H9 (cell line): ENCODE results near the gene IL10. TPM values are rescaled to one million over a fixed set of nuclear protein-coding genes. Genes with fewer than 3 reads are reported as not detected.

Experiments used
- DNase-seq: peaks from one replicate; pipeline ENCODE4 v3.0.0-alpha.2; 2017
- H2AFZ ChIP-seq: one replicate; pipeline ENCODE4 v1.6.1; 2013; ENCODE audit warnings: mild to moderate bottlenecking, low read length, control low read depth, moderate library complexity
- H2AK5ac ChIP-seq: 2 replicates; pipeline ENCODE4 v1.6.1; 2013; ENCODE audit warnings: low read length, control low read depth, mixed read lengths; ENCODE audit not compliant: insufficient read length
- H2BK120ac ChIP-seq: one replicate; pipeline ENCODE4 v1.6.1; 2013; ENCODE audit warnings: low read depth, mild to moderate bottlenecking, low read length, control low read depth, inconsistent platforms; ENCODE audit not compliant: poor library complexity, severe bottlenecking
- H2BK12ac ChIP-seq: 2 replicates; pipeline ENCODE4 v1.6.1; 2013; ENCODE audit warnings: low read length, control low read depth, mixed read lengths, low read depth; ENCODE audit not compliant: insufficient read length
- H2BK15ac ChIP-seq: 2 replicates; pipeline ENCODE4 v1.6.1; 2013; ENCODE audit warnings: low read depth, low read length, control low read depth
- H2BK20ac ChIP-seq: one replicate; pipeline ENCODE4 v1.6.1; 2013; ENCODE audit warnings: low read depth, mild to moderate bottlenecking, low read length, control low read depth, inconsistent platforms; ENCODE audit not compliant: poor library complexity, severe bottlenecking
- H2BK5ac ChIP-seq: 2 replicates; pipeline ENCODE4 v1.6.1; 2013; ENCODE audit warnings: low read length, control low read depth, mixed read lengths; ENCODE audit not compliant: insufficient read length
- H3K14ac ChIP-seq: 2 replicates; pipeline ENCODE4 v1.6.1; 2013; ENCODE audit warnings: low read length, control low read depth; ENCODE audit not compliant: insufficient read depth
- H3K18ac ChIP-seq: 2 replicates; pipeline ENCODE4 v1.6.1; 2013; ENCODE audit warnings: low read depth, mild to moderate bottlenecking, mixed read lengths, low read length, control low read depth; ENCODE audit not compliant: insufficient read length
- H3K23ac ChIP-seq: 2 replicates; pipeline ENCODE4 v1.6.1; 2013; ENCODE audit warnings: low read length, control low read depth, mixed read lengths, low read depth; ENCODE audit not compliant: insufficient read length
- H3K23me2 ChIP-seq: 2 replicates; pipeline ENCODE4 v1.6.1; 2013; ENCODE audit warnings: low read depth, mild to moderate bottlenecking, mixed read lengths, low read length, control low read depth; ENCODE audit not compliant: insufficient read length, poor library complexity, severe bottlenecking
- H3K27ac ChIP-seq: 2 replicates; pipeline ENCODE4 v1.5.1; 2013; ENCODE audit warnings: low read length, control low read depth, mixed read lengths, low read depth; ENCODE audit not compliant: insufficient read length
- H3K27me3 ChIP-seq: 2 replicates; pipeline ENCODE4 v1.6.1; 2013; ENCODE audit warnings: low read length, control low read depth, inconsistent platforms; ENCODE audit not compliant: insufficient read depth
- H3K4ac ChIP-seq: 2 replicates; pipeline ENCODE4 v1.6.1; 2013; ENCODE audit warnings: low read depth, mild to moderate bottlenecking, control low read depth, inconsistent platforms, low read length, moderate library complexity
- H3K4me1 ChIP-seq: 2 replicates; pipeline ENCODE4 v1.6.1; 2013; ENCODE audit warnings: low read length, control low read depth, inconsistent platforms; ENCODE audit not compliant: insufficient read depth
- H3K4me2 ChIP-seq: 2 replicates; pipeline ENCODE4 v1.6.1; 2013; ENCODE audit warnings: low read length, control low read depth, mixed read lengths; ENCODE audit not compliant: insufficient read length, insufficient read depth
- H3K56ac ChIP-seq: 2 replicates; pipeline ENCODE4 v1.6.1; 2013; ENCODE audit warnings: low read depth, mild to moderate bottlenecking, mixed read lengths, low read length, control low read depth; ENCODE audit not compliant: insufficient read length
- H3K79me1 ChIP-seq: 2 replicates; pipeline ENCODE4 v1.6.1; 2013; ENCODE audit warnings: low read depth, mild to moderate bottlenecking, moderate library complexity, low read length, control low read depth, inconsistent platforms; ENCODE audit not compliant: insufficient read depth, poor library complexity, severe bottlenecking
- H3K79me2 ChIP-seq: 2 replicates; pipeline ENCODE4 v1.6.1; 2013; ENCODE audit warnings: low read length, control low read depth, inconsistent platforms; ENCODE audit not compliant: insufficient read depth
- H3K9ac ChIP-seq: 2 replicates; pipeline ENCODE4 v1.6.1; 2013; ENCODE audit warnings: low read length, control low read depth, mixed read lengths; ENCODE audit not compliant: insufficient read length; ENCODE audit errors: extremely low read depth
- H3K9me3 ChIP-seq: one replicate; pipeline ENCODE4 v1.6.1; 2013; ENCODE audit warnings: low read depth, low read length, inconsistent platforms; ENCODE audit not compliant: control insufficient read depth
- H3T11ph ChIP-seq: one replicate; pipeline ENCODE4 v1.6.1; 2013; ENCODE audit warnings: mild to moderate bottlenecking, low read length, control low read depth, inconsistent platforms
- H4K20me1 ChIP-seq: one replicate; pipeline ENCODE4 v1.6.1; 2013; ENCODE audit not compliant: control insufficient read depth, insufficient read length, insufficient read depth
- H4K5ac ChIP-seq: 2 replicates; pipeline ENCODE4 v1.6.1; 2013; ENCODE audit warnings: low read depth, mild to moderate bottlenecking, mixed read lengths, low read length, control low read depth; ENCODE audit not compliant: insufficient read length
- H4K8ac ChIP-seq: replicated peaks from 2 replicates; pipeline ENCODE4 v1.6.1; 2013; ENCODE audit warnings: low read length, control low read depth, mixed read lengths, low read depth; ENCODE audit not compliant: insufficient read length
- H4K91ac ChIP-seq: 2 replicates; pipeline ENCODE4 v1.6.1; 2013; ENCODE audit warnings: low read depth, mild to moderate bottlenecking, moderate library complexity, mixed read lengths, low read length, control low read depth; ENCODE audit not compliant: insufficient read length
- H3K27ac Mint-ChIP-seq, 3 experiments: 2 replicates in 2 of 3; 3 replicates in 1 of 3; pipeline ENCODE4 v1.8.0; 2020 to 2021; ENCODE audit warnings: mixed read lengths in 3 of 3, mild to moderate bottlenecking in 1 of 3, moderate library complexity in 1 of 3
- H3K27me3 Mint-ChIP-seq: 2 replicates; pipeline ENCODE4 v1.8.0; 2021; ENCODE audit warnings: low read depth, mild to moderate bottlenecking, moderate library complexity, mixed read lengths
- H3K36me3 Mint-ChIP-seq, 3 experiments: 2 replicates in 2 of 3; 3 replicates in 1 of 3; pipeline ENCODE4 v1.8.0; 2020 to 2021; ENCODE audit warnings: low read depth in 3 of 3, mixed read lengths in 3 of 3; ENCODE audit not compliant: insufficient read depth in 1 of 3
- H3K4me1 Mint-ChIP-seq, 2 experiments: 2 replicates each; pipeline ENCODE4 v1.8.0; 2020; ENCODE audit warnings: mixed read lengths in 2 of 2
- H3K4me3 Mint-ChIP-seq, 2 experiments: 2 replicates in 1 of 2; 3 replicates in 1 of 2; pipeline ENCODE4 v1.8.0; 2020 to 2021; ENCODE audit warnings: mild to moderate bottlenecking in 2 of 2, mixed read lengths in 2 of 2, moderate library complexity in 1 of 2
- H3K9me3 Mint-ChIP-seq, 2 experiments: 2 replicates in 1 of 2; 3 replicates in 1 of 2; pipeline ENCODE4 v1.8.0; 2020; ENCODE audit warnings: mild to moderate bottlenecking in 2 of 2, mixed read lengths in 2 of 2, moderate library complexity in 1 of 2
- WGBS: extraction: QIAGEN DNeasy Blood & Tissue Kit; methylation state at CpG from one replicate; pipeline ENCODE4 v1.1.7; 2013; ENCODE audit warnings: missing lambda C conversion rate, low lambda C conversion rate, mixed read lengths; ENCODE audit not compliant: insufficient read length; ENCODE audit errors: extremely low coverage; 5-methylcytosine and 5-hydroxymethylcytosine counted together
- total RNA-seq: library from RNA; stranded (reverse); gene quantifications from 2 replicates; pipeline ENCODE4 v1.2.1, GENCODE V29; 2021
- TF ChIP-seq, protein P1 (sequence below): fragments of 200-600 bp; sonication (generic); conservative IDR thresholded peaks from 3 replicates; pipeline ENCODE4 v1.8.0; 2021; ENCODE audit warnings: antibody characterized with exemption, mild to moderate bottlenecking

IL10 gene
- total RNA-seq, 1 experiment from 2014 or later = not detected

DNA sequence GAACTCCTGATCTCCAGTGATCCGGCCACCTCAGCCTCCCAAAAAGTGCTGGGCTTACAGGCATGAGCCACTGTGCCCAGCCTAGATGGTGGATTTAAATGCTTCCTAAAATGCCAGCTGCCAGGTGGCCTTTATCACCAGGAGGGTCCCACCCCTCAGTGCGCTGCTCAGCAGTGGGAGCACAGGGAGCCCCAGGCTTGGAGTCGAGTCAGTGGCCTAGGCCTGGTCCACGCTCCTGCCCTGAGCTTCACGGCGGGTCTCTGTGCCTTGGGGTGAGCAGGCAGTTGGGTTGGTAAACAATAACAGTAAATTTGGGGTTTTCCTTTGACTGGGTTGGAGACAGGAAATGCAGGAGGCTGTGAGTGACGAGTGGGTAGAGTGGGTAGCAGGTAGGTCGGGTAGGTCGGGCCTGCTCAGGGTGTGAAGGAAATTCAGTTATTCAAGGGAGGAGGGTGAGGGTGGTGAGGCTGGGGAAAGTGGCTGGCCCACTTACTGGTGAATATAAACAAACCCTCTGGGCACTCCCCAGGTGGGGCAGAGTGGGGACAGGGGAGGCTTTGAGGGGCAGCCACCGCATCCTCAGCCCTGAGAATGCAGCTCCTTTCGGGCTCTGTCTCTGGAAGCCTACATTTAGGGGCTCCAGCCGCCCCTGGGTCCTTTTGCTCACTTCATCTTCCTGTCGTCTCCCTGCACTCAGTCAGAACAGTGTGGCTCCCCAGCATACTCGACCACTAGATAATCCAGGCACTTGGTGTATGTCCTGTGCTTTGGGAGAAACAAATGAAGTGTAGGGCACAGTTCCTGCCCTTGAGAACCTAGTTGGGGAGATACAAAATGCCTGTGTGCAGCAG, 35.2 kb downstream of the IL10 start:
- H3K27ac ChIP-seq = no peak overlapping the region
- H3K27me3 Mint-ChIP-seq = no peaks in the 10 kb centered on the region; the same call in 1 of the 2 replicates
- H2AK5ac ChIP-seq = no peak overlapping the region
- H2BK120ac ChIP-seq = no peak overlapping the region
- H2AFZ ChIP-seq = no peak overlapping the region
- H3K9me3 ChIP-seq = no peaks in the 10 kb centered on the region
- H3K27ac Mint-ChIP-seq = no peak overlapping the region; a peak in 2 of 7 replicates
- H3K23me2 ChIP-seq = no peaks in the 10 kb centered on the region
- no peak overlapping the region for H3K56ac ChIP-seq
- no peak overlapping the region for H2BK15ac ChIP-seq
- WGBS = no CpG with 5 or more reads among the region's 14 CpGs
- H3K9ac ChIP-seq = no peak overlapping the region
- no peak overlapping the region for H2BK20ac ChIP-seq
- no peak overlapping the region for H4K5ac ChIP-seq
- no peak overlapping the region for H3T11ph ChIP-seq
- no peak overlapping the region for H3K14ac ChIP-seq
- no peak overlapping the region for H2BK5ac ChIP-seq
- H3K4me1 Mint-ChIP-seq = peaks cover 9 to 11% of the 10 kb centered on the region in 2 experiments
- H3K27me3 ChIP-seq = no peaks in the 10 kb centered on the region
- no peaks in the 10 kb centered on the region for H3K9me3 Mint-ChIP-seq
- no peak overlapping the region for H4K91ac ChIP-seq
- peaks cover 2 to 14% (median 9%) of the 10 kb centered on the region in 3 experiments; a peak in 5 of 7 replicates for H3K36me3 Mint-ChIP-seq
- H3K4ac ChIP-seq = no peak overlapping the region
- no peaks in the 10 kb centered on the region for H3K79me1 ChIP-seq
- H4K8ac ChIP-seq = no peak overlapping the region
- DNase-seq = no peak
- peaks cover 2% of the 10 kb centered on the region; the same call in 1 of the 2 replicates for H3K4me1 ChIP-seq
- no peaks in the 10 kb centered on the region for H3K79me2 ChIP-seq
- H3K18ac ChIP-seq = no peak overlapping the region
- no peak overlapping the region for H3K4me3 Mint-ChIP-seq
- no peaks in the 10 kb centered on the region for H4K20me1 ChIP-seq
- TF ChIP-seq, protein P1, sequence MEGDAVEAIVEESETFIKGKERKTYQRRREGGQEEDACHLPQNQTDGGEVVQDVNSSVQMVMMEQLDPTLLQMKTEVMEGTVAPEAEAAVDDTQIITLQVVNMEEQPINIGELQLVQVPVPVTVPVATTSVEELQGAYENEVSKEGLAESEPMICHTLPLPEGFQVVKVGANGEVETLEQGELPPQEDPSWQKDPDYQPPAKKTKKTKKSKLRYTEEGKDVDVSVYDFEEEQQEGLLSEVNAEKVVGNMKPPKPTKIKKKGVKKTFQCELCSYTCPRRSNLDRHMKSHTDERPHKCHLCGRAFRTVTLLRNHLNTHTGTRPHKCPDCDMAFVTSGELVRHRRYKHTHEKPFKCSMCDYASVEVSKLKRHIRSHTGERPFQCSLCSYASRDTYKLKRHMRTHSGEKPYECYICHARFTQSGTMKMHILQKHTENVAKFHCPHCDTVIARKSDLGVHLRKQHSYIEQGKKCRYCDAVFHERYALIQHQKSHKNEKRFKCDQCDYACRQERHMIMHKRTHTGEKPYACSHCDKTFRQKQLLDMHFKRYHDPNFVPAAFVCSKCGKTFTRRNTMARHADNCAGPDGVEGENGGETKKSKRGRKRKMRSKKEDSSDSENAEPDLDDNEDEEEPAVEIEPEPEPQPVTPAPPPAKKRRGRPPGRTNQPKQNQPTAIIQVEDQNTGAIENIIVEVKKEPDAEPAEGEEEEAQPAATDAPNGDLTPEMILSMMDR = no peak
- H3K23ac ChIP-seq = no peak overlapping the region
- H3K4me2 ChIP-seq = no peak overlapping the region
- H2BK12ac ChIP-seq = no peak overlapping the region
